Muscle layer of colon (tissue), 2 donors: Measurements from ENCODE around the gene STX2.

Experiments
- H3K27ac ChIP-seq: one replicate; pipeline ENCODE4 v1.7.0; 2013; ENCODE audit warnings: low read depth, mild to moderate bottlenecking, low read length, moderate library complexity
- H3K27me3 ChIP-seq, 2 donors: one replicate each; pipeline ENCODE4 v1.7.0; 2013; ENCODE audit warnings: low read length in 2 of 2, mild to moderate bottlenecking in 2 of 2; ENCODE audit not compliant: insufficient read depth in 2 of 2, control insufficient read depth in 1 of 2
- H3K36me3 ChIP-seq: one replicate; pipeline ENCODE4 v1.7.0; 2013; ENCODE audit warnings: mild to moderate bottlenecking, low read length; ENCODE audit not compliant: insufficient read depth
- H3K4me1 ChIP-seq: one replicate; pipeline ENCODE4 v1.7.0; 2013; ENCODE audit warnings: mild to moderate bottlenecking, low read length; ENCODE audit not compliant: insufficient read depth
- H3K4me3 ChIP-seq, 2 donors: one replicate each; pipeline ENCODE4 v1.7.0; 2013; ENCODE audit warnings: low read length in 2 of 2, low read depth in 1 of 2, mild to moderate bottlenecking in 1 of 2, moderate library complexity in 1 of 2
- H3K9ac ChIP-seq: one replicate; pipeline ENCODE4 v1.7.0; 2013; ENCODE audit warnings: low read length
- H3K9me3 ChIP-seq: one replicate; pipeline ENCODE4 v1.7.0; 2013; ENCODE audit warnings: mild to moderate bottlenecking, low read length
- donor health status: abdominal sarcoma.
- donor health status: Adenocarcinoma of cecum.

The STX2 gene

DNA sequence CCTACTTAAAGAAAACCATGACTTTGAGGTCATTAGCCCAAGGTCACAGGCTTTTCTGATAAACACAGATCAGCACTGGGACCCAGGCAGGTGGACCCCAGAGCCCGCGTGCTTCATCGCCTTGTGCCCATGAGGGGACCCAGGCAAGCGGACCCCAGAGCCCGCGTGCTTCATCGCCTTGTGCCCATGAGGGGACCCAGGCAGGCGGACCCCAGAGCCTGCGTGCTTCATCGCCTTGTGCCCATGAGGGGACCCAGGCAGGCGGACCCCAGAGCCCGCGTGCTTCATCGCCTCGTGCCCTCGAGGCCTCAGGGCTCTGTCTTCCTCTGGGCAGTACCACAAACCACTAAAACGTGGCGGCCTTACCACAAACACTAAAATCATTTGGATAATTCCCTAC, 31.7 kb downstream of the STX2 start:
- Histone ChIP-seq H3K9ac (no peak overlapping the region), H3K4me1 (no peaks in the 10 kb centered on the region), H3K9me3 (no peaks in the 10 kb centered on the region), H3K27ac (no peak overlapping the region), H3K27me3 (no peaks in the 10 kb centered on the region), H3K4me3 (no peak overlapping the region), H3K36me3 (peaks cover 63% of the 10 kb centered on the region)

DNA sequence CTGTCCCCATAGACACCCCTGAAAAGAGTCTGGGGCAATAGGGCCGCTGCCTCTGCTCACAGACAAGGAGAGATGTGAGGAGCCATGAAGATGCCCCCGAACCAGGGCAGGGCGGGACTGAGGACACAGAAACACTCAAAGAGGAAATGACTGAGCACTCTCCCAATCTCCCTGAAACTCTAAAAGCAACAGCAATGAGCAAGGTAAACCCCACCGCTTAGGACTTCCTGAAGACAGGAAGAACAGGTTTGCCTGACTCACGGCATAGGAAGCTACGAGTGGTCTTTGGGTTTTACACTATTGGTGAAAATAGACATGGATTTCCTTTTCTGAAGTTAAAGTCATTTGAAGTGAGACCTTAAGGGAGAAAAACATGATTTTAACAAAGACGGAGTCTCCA, 32.5 kb downstream of the STX2 start:
- Histone ChIP-seq H3K4me1 (no peaks in the 10 kb centered on the region), H3K4me3 (no peak overlapping the region), H3K9me3 (no peaks in the 10 kb centered on the region), H3K36me3 (peaks cover 63% of the 10 kb centered on the region), H3K27me3 (no peaks in the 10 kb centered on the region), H3K27ac (no peak overlapping the region), H3K9ac (no peak overlapping the region)

DNA sequence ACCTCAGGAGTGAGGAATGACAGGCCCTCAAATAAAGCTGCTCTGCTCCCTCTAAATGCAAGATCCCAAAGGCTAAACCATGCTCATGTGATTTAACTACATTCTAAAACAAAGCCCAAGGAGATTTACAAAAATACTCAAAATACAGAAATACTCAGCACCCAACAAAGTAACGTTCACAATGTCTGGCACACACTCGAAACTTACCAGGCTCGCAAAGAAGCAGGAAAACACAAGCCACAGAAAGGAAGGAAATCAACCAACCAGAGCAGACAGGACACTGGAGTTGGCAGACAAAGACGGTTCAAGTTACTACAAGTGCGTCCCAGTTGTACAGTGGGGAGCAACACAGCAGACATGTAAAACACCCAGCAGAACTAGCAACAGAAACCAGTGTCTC, 33.4 kb downstream of the STX2 start:
- Histone ChIP-seq H3K27me3 (no peaks in the 10 kb centered on the region), H3K36me3 (peaks cover 65% of the 10 kb centered on the region), H3K9me3 (no peaks in the 10 kb centered on the region), H3K9ac (no peak overlapping the region), H3K4me3 (no peak overlapping the region), H3K27ac (no peak overlapping the region), H3K4me1 (no peaks in the 10 kb centered on the region)

- Histone ChIP-seq H3K9ac (no peak overlapping the region), H3K27me3 (no peaks in the 10 kb centered on the region), H3K27ac (no peak overlapping the region), H3K4me1 (no peaks in the 10 kb centered on the region), H3K9me3 (no peaks in the 10 kb centered on the region), H3K4me3 (no peak overlapping the region), H3K36me3 (peaks cover 74% of the 10 kb centered on the region)
Measured at GRCh38 chr12:130804216-130804615, 34.8 kb downstream of the STX2 start.

GRCh38 chr12:130803702-130804101, 35.3 kb downstream of the STX2 start:
- peaks cover 79% of the 10 kb centered on the region for H3K36me3 ChIP-seq
- H3K9me3 ChIP-seq = no peaks in the 10 kb centered on the region
- no peaks in the 10 kb centered on the region for H3K4me1 ChIP-seq
- no peaks in the 10 kb centered on the region for H3K27me3 ChIP-seq
- no peak overlapping the region for H3K27ac ChIP-seq
- no peak overlapping the region for H3K9ac ChIP-seq
- H3K4me3 ChIP-seq = no peak overlapping the region

DNA sequence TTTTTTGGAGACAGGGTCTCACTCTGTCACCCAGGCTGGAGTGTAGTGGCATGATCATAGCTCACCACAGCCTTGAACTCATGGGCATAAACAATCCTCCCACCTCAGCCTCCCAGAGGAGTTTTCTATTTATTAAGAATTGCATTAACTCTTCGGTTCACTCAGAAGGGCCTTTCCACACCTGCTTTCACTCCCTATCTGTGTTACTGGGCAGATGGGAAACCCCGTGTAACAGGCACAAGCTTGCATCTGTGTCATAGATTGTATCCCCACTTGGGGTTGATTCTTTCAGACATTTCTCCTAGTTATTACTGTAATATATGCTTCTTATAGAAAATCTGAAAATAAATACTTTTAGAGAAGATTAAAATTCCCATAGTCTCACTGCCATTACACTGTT, 38.7 kb downstream of the STX2 start:
- Histone ChIP-seq H3K27ac (no peak overlapping the region), H3K9ac (no peak overlapping the region), H3K27me3 (no peaks in the 10 kb centered on the region), H3K36me3 (peaks cover 72% of the 10 kb centered on the region), H3K4me1 (no peaks in the 10 kb centered on the region), H3K4me3 (no peak overlapping the region), H3K9me3 (no peaks in the 10 kb centered on the region)

GRCh38 chr12:130799051-130799450, 40.0 kb downstream of the STX2 start:
- H3K36me3 ChIP-seq = peaks cover 62% of the 10 kb centered on the region
- H3K27me3 ChIP-seq = no peaks in the 10 kb centered on the region
- no peaks in the 10 kb centered on the region for H3K9me3 ChIP-seq
- no peak overlapping the region for H3K27ac ChIP-seq
- H3K4me3 ChIP-seq = no peak overlapping the region
- no peak overlapping the region for H3K9ac ChIP-seq
- H3K4me1 ChIP-seq = no peaks in the 10 kb centered on the region

DNA sequence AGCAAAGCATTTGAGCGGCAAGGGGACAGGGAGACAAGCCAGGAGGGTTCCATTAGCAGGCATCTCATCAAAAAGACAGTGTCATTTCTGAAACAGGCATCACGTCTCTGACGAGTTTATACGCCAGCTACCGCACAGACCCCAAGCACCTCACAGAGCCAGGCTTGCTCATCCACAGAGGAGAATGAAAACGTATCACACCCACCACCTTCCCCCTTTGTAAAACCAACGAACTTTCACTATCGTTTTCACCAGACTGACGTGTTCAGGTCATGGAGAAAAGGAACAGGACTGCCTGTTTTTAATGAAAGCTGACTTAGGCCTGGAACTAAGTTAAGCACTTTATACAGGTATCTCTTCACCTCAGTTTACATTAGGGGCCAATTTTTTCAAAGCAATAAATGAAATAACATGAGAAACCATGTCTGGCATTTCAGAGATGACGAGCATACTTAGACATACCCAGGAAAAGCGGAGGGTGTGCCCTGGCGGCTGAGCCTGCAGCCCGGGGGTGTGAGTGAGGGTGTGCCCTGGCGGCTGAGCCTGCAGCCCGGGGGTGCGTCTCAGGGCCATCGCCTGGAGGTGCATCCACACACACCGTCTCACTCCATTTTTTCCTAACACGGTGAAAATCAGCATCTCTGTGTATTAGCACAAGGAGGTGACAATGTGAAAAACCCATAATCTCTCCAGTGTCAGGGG, 41.9 kb downstream of the STX2 start:
- H3K27ac ChIP-seq = no peak overlapping the region
- no peaks in the 10 kb centered on the region for H3K27me3 ChIP-seq
- H3K4me3 ChIP-seq = no peak overlapping the region
- no peaks in the 10 kb centered on the region for H3K9me3 ChIP-seq
- H3K9ac ChIP-seq = no peak overlapping the region
- peaks cover 53% of the 10 kb centered on the region for H3K36me3 ChIP-seq
- no peaks in the 10 kb centered on the region for H3K4me1 ChIP-seq

- H3K27ac ChIP-seq = no peak overlapping the region
- H3K9ac ChIP-seq = no peak overlapping the region
- H3K27me3 ChIP-seq = no peaks in the 10 kb centered on the region
- H3K4me1 ChIP-seq = no peaks in the 10 kb centered on the region
- no peaks in the 10 kb centered on the region for H3K9me3 ChIP-seq
- peaks cover 51% of the 10 kb centered on the region for H3K36me3 ChIP-seq
- no peak overlapping the region for H3K4me3 ChIP-seq
Measured at GRCh38 chr12:130795906-130796305, 43.1 kb downstream of the STX2 start.

DNA sequence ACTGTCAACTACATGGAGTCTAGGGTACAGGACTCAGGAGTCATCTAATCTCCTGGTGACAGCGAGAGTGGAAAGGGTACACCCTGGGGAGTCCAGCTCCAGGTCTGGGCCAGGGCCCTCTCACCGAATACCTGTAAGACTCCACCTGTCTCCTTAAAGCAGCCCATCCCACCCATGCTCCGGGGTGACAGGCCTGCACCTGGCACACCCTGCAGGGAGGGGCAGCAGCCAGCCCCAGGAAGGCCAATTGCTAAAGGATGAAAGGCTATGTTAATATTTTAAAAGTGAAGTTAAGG, 45.5 kb downstream of the STX2 start:
- Histone ChIP-seq H3K9ac (no peak overlapping the region), H3K9me3 (no peaks in the 10 kb centered on the region), H3K27ac (no peak overlapping the region), H3K27me3 (no peaks in the 10 kb centered on the region), H3K36me3 (peaks cover 27% of the 10 kb centered on the region), H3K4me3 (no peak overlapping the region), H3K4me1 (no peaks in the 10 kb centered on the region)

DNA sequence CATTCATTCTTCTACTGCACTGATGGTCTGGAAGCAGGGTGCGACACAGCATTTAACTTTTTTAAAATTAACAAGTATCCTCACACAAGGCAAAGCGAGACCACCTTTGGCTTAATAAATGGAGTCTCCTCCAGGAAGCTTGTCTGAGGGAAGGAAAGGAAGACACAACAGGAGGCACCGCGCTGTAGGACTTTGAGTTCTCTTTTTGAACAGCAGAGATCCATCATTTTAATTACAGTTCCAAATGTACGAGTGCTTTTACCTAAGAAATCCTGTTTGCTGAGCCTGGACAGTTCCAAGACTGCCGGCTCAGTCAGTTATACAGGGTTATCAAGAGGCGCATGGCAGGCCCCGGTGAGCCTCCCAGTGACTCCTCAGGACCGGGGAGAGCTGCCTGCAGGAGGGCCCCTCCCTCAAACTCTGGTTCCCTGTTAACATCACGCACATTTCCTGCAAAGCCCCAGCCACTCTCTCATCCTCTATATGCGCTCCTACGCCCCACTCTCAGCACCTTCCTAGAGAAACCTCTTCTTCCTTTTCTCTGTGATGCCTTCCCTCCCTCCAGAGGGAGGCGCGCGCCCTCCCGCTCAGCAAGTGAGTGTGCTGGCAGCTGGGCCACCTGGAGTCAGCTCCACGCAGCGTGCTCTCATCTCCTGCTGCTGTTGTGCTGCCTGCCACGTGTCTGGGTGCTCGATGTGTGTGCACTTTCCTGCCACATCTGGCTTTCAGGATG, 46.1 kb downstream of the STX2 start:
- Histone ChIP-seq H3K9ac (no peak overlapping the region), H3K4me1 (no peaks in the 10 kb centered on the region), H3K36me3 (peaks cover 27% of the 10 kb centered on the region), H3K4me3 (no peak overlapping the region), H3K9me3 (no peaks in the 10 kb centered on the region), H3K27me3 (no peaks in the 10 kb centered on the region), H3K27ac (no peak overlapping the region)

DNA sequence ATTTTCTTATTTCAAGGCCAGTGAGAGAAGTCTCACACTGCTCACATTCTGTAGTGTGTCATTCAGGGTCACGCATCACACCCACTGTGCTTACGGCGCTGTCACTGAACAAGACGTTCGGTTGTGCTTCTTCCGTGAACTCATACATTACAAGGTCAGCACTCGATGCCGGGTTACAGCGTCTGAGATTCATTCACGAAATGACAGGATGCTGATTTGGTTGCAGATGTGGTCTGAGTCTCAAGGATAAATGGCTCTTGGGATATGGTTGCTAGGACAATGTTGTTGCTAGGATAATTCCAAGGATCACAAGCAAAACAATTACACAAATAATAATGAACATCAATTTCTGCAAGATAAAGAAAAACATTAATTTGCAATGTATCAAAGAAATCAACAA, 47.4 kb downstream of the STX2 start:
- no peak overlapping the region for H3K9ac ChIP-seq
- H3K9me3 ChIP-seq = no peaks in the 10 kb centered on the region
- no peak overlapping the region for H3K27ac ChIP-seq
- no peak overlapping the region for H3K4me3 ChIP-seq
- peaks cover 14% of the 10 kb centered on the region for H3K36me3 ChIP-seq
- no peaks in the 10 kb centered on the region for H3K27me3 ChIP-seq
- no peaks in the 10 kb centered on the region for H3K4me1 ChIP-seq
